Measurements from ENCODE around the gene SIRT4. TPM values are rescaled to one million over a fixed set of nuclear protein-coding genes. Genes with fewer than 3 reads are reported as not detected.

SIRT4 gene
- total RNA-seq, 1 experiment from 2014 or later = 2.8 TPM

DNA sequence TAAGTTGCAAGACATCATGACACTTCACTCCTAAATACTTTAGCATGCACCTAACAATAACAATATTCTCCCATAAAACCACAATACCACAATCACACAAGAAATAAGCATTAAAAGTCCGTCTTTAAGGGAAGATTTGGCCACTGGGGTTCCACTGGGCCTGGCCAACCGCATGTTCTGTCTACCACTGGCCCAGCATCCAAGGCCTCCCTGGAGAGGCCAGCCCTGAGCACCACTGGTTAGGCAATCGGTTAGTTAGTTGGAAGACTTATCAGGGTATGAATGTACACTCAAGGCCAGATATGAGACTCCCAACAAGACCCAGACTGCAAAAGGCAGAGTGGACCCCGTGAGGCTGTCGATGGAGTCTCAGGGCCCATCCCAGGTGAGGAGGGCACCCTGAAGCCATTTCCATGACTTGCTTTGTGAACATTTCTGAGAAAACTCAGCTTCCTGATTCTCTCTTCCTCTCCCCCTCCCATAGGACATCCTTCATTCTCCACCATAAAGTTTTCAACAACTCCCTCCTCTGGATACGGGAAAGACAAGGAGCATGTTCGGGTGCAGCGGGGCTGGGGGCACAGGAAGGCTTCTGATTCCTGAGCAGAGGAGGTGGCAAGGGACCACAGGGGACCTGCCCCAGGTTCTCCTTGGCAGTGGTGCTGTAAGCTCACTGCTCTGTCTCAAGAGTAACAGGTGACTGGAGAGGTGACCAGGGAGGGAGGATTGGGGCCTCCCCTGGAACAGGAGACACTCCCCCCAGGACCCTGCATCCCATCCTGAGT lies 42.5 kb upstream of the SIRT4 start:
- Histone ChIP-seq H3K27ac (ENCODE audit: low read depth, low read length) (no peak overlapping the region), H3K9me2 (ENCODE audit: insufficient read depth) (no peaks in the 10 kb centered on the region), H3K4me2 (ENCODE audit: low read length) (no peak overlapping the region), H3K27me3 (ENCODE audit: insufficient read depth, low read length) (no peaks in the 10 kb centered on the region), H3K4me1 (ENCODE audit: control insufficient read depth in 1 of 2, insufficient read depth in 2 of 2, low read length in 2 of 2) (peaks cover 51 to 77% of the 10 kb centered on the region in 2 experiments), H3K9me3 (ENCODE audit: control insufficient read depth in 1 of 2, insufficient read depth in 1 of 2, low read depth in 1 of 2, low read length in 2 of 2) (no peaks in the 10 kb centered on the region), H2AFZ (ENCODE audit: low read depth, low read length, poor library complexity, severe bottlenecking) (no peak overlapping the region), H3K79me2 (ENCODE audit: insufficient read depth, low read length) (peaks cover 100% of the 10 kb centered on the region), H4K20me1 (ENCODE audit: insufficient read depth) (no peaks in the 10 kb centered on the region; the same call in 1 of the 2 replicates), H3K36me3 (ENCODE audit: control insufficient read depth in 1 of 2, insufficient read depth in 2 of 2, low read length in 2 of 2) (peaks cover 0 to 16% of the 10 kb centered on the region in 2 experiments; a peak in 1 of 4 replicates), H3K9ac (ENCODE audit: low read length) (no peak overlapping the region), H3K4me3 (replicated peaks in 1 of 2; ENCODE audit: low read depth in 1 of 2, low read length in 2 of 2) (no peak overlapping the region)
- ChIA-PET POLR2A (interaction anchor here (1.3 to 8.6 kb wide), 3 partner anchors 10 to 58 kb away, joined by 3 to 123 read pairs (median 112); partner anchors contain the start of gene RPLP0), RAD21 (ENCODE audit: low non-redundant PET in 1 of 2, low total read pairs in 2 of 2, uncharacterized antibody in 2 of 2, unreplicated experiment in 2 of 2) (no interaction called here), CTCF (no interaction called here)
- BruUV-seq (replicated peaks) = no TSS peak
- TF ChIP-seq, protein P1, sequence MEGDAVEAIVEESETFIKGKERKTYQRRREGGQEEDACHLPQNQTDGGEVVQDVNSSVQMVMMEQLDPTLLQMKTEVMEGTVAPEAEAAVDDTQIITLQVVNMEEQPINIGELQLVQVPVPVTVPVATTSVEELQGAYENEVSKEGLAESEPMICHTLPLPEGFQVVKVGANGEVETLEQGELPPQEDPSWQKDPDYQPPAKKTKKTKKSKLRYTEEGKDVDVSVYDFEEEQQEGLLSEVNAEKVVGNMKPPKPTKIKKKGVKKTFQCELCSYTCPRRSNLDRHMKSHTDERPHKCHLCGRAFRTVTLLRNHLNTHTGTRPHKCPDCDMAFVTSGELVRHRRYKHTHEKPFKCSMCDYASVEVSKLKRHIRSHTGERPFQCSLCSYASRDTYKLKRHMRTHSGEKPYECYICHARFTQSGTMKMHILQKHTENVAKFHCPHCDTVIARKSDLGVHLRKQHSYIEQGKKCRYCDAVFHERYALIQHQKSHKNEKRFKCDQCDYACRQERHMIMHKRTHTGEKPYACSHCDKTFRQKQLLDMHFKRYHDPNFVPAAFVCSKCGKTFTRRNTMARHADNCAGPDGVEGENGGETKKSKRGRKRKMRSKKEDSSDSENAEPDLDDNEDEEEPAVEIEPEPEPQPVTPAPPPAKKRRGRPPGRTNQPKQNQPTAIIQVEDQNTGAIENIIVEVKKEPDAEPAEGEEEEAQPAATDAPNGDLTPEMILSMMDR (IDR thresholded peaks at IDR 0.05 in 2 of 3, conservative IDR thresholded peaks at IDR 0.05 in 1 of 3; ENCODE audit: borderline replicate concordance in 1 of 3, insufficient read depth in 1 of 3, low read depth in 2 of 3, low read length in 2 of 3) = no peak
- TF ChIP-seq SIN3A (IDR thresholded peaks at IDR 0.05; ENCODE audit: low read depth) (no peak), POLR2AphosphoS5 (IDR thresholded peaks at IDR 0.05; ENCODE audit: low read depth, low read length) (no peak), POLR2A (IDR thresholded peaks at IDR 0.05; ENCODE audit: borderline replicate concordance, extremely low read depth, insufficient read depth, insufficient read length) (no peak)
- TF ChIP-seq, protein P2, sequence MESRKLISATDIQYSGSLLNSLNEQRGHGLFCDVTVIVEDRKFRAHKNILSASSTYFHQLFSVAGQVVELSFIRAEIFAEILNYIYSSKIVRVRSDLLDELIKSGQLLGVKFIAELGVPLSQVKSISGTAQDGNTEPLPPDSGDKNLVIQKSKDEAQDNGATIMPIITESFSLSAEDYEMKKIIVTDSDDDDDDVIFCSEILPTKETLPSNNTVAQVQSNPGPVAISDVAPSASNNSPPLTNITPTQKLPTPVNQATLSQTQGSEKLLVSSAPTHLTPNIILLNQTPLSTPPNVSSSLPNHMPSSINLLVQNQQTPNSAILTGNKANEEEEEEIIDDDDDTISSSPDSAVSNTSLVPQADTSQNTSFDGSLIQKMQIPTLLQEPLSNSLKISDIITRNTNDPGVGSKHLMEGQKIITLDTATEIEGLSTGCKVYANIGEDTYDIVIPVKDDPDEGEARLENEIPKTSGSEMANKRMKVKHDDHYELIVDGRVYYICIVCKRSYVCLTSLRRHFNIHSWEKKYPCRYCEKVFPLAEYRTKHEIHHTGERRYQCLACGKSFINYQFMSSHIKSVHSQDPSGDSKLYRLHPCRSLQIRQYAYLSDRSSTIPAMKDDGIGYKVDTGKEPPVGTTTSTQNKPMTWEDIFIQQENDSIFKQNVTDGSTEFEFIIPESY (IDR thresholded peaks at IDR 0.05; ENCODE audit: extremely low read depth, insufficient replicate concordance, low read length) = no peak
- no peak for DNase-seq (ENCODE audit: low read depth, low spot score)
- ATAC-seq = no peak
- intact Hi-C loops (cut with micrococcal nuclease) = no loop called here

All from HCT116 (cell line).